Measurements from ENCODE around the gene ERCC1.
"Not testable (repeated sequence)": the region's sequence is repeated elsewhere in the genome, so short reads cannot be mapped to it uniquely, and the experiment has no call there.

ERCC1 gene

GRCh38 chr19:45408830-45409556 is 14.7 kb downstream of the ERCC1 start:
- DNase-seq (ENCODE audit: low read depth): no peak
- TF ChIP-seq, protein P1, sequence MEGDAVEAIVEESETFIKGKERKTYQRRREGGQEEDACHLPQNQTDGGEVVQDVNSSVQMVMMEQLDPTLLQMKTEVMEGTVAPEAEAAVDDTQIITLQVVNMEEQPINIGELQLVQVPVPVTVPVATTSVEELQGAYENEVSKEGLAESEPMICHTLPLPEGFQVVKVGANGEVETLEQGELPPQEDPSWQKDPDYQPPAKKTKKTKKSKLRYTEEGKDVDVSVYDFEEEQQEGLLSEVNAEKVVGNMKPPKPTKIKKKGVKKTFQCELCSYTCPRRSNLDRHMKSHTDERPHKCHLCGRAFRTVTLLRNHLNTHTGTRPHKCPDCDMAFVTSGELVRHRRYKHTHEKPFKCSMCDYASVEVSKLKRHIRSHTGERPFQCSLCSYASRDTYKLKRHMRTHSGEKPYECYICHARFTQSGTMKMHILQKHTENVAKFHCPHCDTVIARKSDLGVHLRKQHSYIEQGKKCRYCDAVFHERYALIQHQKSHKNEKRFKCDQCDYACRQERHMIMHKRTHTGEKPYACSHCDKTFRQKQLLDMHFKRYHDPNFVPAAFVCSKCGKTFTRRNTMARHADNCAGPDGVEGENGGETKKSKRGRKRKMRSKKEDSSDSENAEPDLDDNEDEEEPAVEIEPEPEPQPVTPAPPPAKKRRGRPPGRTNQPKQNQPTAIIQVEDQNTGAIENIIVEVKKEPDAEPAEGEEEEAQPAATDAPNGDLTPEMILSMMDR (IDR thresholded peaks at IDR 0.05; ENCODE audit: control insufficient read depth, extremely low read depth, insufficient read depth): no peak
- H3K4me3 ChIP-seq (ENCODE audit: low read depth, low read length): no peak overlapping the region

DNA sequence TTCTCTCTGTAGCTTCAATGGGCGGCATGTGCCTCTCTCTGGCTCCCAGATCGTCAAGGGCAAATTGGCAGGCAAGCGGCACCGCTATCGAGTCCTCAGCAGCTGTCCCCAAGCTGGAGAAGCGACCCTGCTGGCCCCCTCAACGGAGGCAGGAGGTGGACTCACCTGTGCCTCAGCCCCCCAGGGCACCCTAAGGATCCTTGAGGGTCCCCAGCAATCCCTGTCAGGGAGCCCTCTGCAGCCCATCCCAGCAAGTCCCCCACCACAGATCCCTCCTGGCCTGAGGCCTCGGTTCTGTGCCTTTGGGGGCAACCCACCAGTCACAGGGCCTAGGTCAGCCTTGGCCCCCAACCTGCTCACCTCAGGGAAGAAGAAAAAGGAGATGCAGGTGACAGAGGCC is 15.6 kb downstream of the ERCC1 start:
- no peak overlapping the region for H3K4me3 ChIP-seq (ENCODE audit: low read depth, low read length)
- TF ChIP-seq, protein P1 (IDR thresholded peaks at IDR 0.05; ENCODE audit: control insufficient read depth, extremely low read depth, insufficient read depth): no peak
- DNase-seq (ENCODE audit: low read depth): no peak

GRCh38 chr19:45407585-45407984 is 16.1 kb downstream of the ERCC1 start:
- peak overlapping the region; percentile 92 for H3K4me3 ChIP-seq (ENCODE audit: low read depth, low read length)
- DNase-seq (ENCODE audit: low read depth): not testable (repeated sequence)

GRCh38 chr19:45407091-45407375 is 16.7 kb downstream of the ERCC1 start:
- peak overlapping the region; percentile 92 for H3K4me3 ChIP-seq (ENCODE audit: low read depth, low read length)
- no peak for DNase-seq (ENCODE audit: low read depth)
- TF ChIP-seq, protein P1 (IDR thresholded peaks at IDR 0.05; ENCODE audit: control insufficient read depth, extremely low read depth, insufficient read depth): no peak

GRCh38 chr19:45406226-45407090 is 17.3 kb downstream of the ERCC1 start, which contains the start of gene POLR1G:
POLR1G (plus strand) TSS chr19:45406644; CDS start chr19:45406697, 53 bp downstream.
- peak within 1 kb of the TSS; percentile 92 for H3K4me3 ChIP-seq (ENCODE audit: low read depth, low read length)
- TF ChIP-seq, protein P1 (IDR thresholded peaks at IDR 0.05; ENCODE audit: control insufficient read depth, extremely low read depth, insufficient read depth): no peak
- no peak for DNase-seq (ENCODE audit: low read depth)

DNA sequence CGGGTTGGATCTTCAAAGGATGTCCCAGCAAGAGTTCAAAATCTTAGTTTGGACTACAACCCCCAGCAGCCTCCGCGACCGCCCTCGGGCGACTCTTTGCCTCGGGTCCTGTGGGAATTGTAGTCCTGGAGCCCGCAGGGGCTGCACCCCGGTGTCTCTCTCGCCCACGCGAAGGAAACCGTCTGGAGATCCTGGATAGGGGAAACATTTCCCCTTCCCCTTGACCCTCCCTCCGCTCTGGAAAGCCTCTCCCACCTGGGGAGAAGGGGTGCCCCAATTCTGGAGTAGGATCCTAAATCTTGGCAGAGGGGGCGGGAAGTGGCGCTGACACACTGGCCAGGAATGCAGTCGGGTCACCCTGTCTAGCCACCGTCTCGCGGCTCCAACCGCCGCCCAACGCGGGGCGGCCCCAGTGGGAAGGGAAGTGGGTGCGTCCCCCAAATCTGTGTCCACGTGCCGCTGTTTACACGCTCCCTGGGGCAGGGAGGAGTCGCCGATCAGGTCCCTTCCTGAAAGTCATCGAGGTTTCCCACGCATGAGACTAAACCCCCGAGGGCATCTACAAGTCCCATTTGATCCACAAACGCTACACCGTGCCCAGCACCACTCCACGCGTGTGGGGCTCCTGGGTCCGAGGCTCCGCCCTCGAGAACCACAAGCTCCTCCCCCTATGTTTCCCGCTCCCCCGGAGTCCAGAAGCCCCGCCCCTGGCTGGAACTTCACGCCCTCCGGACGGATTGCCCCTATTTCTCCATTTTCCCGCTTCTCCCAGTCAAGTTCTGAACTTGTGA is 18.1 kb downstream of the ERCC1 start:
- no peak for DNase-seq (ENCODE audit: low read depth)
- TF ChIP-seq, protein P1 (IDR thresholded peaks at IDR 0.05; ENCODE audit: control insufficient read depth, extremely low read depth, insufficient read depth): no peak

More for the DNA sequence above, 18.1 kb downstream of the ERCC1 start:
- H3K4me3 ChIP-seq (ENCODE audit: low read depth, low read length): peak overlapping the region; percentile 92

All from LNCaP clone FGC (cell line).